ENCODE measurements around the gene NOX5.
"Not testable (repeated sequence)": the region's sequence is repeated elsewhere in the genome, so short reads cannot be mapped to it uniquely, and the experiment has no call there.

The NOX5 gene

GRCh38 chr15:69060041-69060481 is 45.6 kb downstream of the NOX5 start:
- peak; percentile 45 for DNase-seq

GRCh38 chr15:69060744-69061143 is 46.2 kb downstream of the NOX5 start:
- no peak for DNase-seq

- DNase-seq, result peak; percentile 29
Measured at GRCh38 chr15:69061414-69061842, 46.9 kb downstream of the NOX5 start.

GRCh38 chr15:69064649-69065048 is 50.2 kb downstream of the NOX5 start:
- no peak for DNase-seq

GRCh38 chr15:69066007-69066995 is 51.8 kb downstream of the NOX5 start:
- DNase-seq, result no peak

GRCh38 chr15:69067296-69067695 is 52.8 kb downstream of the NOX5 start:
- no peak for DNase-seq

GRCh38 chr15:69068157-69068556 is 53.7 kb downstream of the NOX5 start:
- no peak for DNase-seq

- DNase-seq, result not testable (repeated sequence)
Measured at GRCh38 chr15:69069290-69069689, 54.8 kb downstream of the NOX5 start.

- no peak for DNase-seq
Measured at GRCh38 chr15:69069996-69070395, 55.5 kb downstream of the NOX5 start.

- DNase-seq, result no peak
Measured at GRCh38 chr15:69070396-69070795, 55.9 kb downstream of the NOX5 start.

GRCh38 chr15:69071260-69071659 is 56.8 kb downstream of the NOX5 start:
- no peak for DNase-seq

GRCh38 chr15:69072906-69073305 is 58.4 kb downstream of the NOX5 start:
- no peak for DNase-seq

GRCh38 chr15:69074001-69074842 is 59.7 kb downstream of the NOX5 start:
- DNase-seq, result peak; percentile 87

GRCh38 chr15:69074843-69075224 is 60.3 kb downstream of the NOX5 start:
- DNase-seq, result peak; percentile 28

GRCh38 chr15:69075440-69075839 is 60.9 kb downstream of the NOX5 start:
- no peak for DNase-seq

- DNase-seq, result no peak
Measured at GRCh38 chr15:69076756-69077155, 62.3 kb downstream of the NOX5 start.

- DNase-seq, result no peak
Measured at GRCh38 chr15:69078638-69079037, 64.1 kb downstream of the NOX5 start.

- DNase-seq, result peak; percentile 67
Measured at GRCh38 chr15:69080295-69081248, 66.1 kb downstream of the NOX5 start.

GRCh38 chr15:69081310-69082004 is 67.0 kb downstream of the NOX5 start:
- DNase-seq, result no peak

GRCh38 chr15:69082021-69082502 is 67.6 kb downstream of the NOX5 start:
- no peak for DNase-seq

- DNase-seq, result no peak
Measured at GRCh38 chr15:69082554-69082953, 68.1 kb downstream of the NOX5 start.

Data from NCI-H146 (cell line).